Epithelial cell of proximal tubule (primary cell): ENCODE measurements around the gene NACC1. TPM values are rescaled to one million over a fixed set of nuclear protein-coding genes. Genes with fewer than 3 reads are reported as not detected.
"Not testable (repeated sequence)": the region's sequence is repeated elsewhere in the genome, so short reads cannot be mapped to it uniquely, and the experiment has no call there.

ENCODE experiments used
- DNase-seq: peaks from one replicate; pipeline ENCODE4 v3.0.0-alpha.2; 2011; ENCODE audit warnings: low read depth
- H3K4me3 ChIP-seq: 2 replicates; pipeline ENCODE4 v1.5.1; 2011; ENCODE audit warnings: low read depth, mild to moderate bottlenecking, low read length
- total RNA-seq: library from RNA; depleted of rRNA; stranded (reverse); fragments of >200 nt; gene quantifications from 2 replicates; pipeline ENCODE4 v1.2.3, GENCODE V29; 2015
- TF ChIP-seq, protein P1 (sequence below): conservative IDR thresholded peaks from 2 replicates; pipeline ENCODE4 v1.5.1; 2012; ENCODE audit warnings: low read depth, mild to moderate bottlenecking, low read length

The NACC1 gene
- total RNA-seq, 1 donor from 2014 or later = 72.2 TPM

DNA sequence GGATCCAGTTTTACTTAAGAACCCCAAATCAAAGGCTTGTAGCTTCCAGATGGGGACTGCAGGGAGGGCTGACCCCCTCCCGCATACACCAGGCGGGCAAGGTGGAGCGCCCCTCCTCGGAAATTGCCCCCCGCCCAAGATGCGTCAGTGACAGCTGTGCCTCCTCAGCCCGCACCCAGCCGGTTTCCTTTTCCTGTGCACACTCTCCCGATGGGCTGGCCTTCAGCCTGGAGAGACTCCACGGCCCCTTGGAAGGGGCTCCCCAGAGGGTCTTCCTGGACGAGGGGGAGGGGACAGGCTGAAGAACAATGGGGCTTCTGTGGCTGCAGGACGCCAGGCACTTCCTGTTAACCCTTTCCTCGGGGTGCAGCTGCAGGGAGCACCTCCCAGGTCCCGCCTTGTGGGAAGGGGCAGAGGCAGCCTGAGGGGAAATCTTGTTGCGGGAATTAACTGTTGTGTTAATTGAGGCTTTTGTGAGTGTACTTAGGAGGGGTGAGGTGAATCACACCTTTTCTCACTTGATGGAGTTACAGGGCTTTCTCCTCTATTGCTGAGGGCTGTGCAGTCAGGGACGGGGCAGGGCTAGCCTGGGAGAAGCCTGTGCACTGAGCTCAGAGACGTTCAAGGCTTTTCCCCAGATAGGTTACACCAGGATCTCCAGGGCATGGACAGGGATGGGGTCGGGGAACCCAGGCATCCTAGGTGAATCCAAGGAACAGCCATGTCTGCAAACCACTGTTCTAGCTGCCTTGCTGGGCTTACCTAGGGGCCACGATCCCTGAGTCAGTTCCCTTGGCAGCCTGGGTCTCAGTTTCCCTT, 46.5 kb downstream of the NACC1 start:
- TF ChIP-seq, protein P1, sequence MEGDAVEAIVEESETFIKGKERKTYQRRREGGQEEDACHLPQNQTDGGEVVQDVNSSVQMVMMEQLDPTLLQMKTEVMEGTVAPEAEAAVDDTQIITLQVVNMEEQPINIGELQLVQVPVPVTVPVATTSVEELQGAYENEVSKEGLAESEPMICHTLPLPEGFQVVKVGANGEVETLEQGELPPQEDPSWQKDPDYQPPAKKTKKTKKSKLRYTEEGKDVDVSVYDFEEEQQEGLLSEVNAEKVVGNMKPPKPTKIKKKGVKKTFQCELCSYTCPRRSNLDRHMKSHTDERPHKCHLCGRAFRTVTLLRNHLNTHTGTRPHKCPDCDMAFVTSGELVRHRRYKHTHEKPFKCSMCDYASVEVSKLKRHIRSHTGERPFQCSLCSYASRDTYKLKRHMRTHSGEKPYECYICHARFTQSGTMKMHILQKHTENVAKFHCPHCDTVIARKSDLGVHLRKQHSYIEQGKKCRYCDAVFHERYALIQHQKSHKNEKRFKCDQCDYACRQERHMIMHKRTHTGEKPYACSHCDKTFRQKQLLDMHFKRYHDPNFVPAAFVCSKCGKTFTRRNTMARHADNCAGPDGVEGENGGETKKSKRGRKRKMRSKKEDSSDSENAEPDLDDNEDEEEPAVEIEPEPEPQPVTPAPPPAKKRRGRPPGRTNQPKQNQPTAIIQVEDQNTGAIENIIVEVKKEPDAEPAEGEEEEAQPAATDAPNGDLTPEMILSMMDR = no peak
- no peak for DNase-seq
- peak overlapping the region; percentile 22 for H3K4me3 ChIP-seq

DNA sequence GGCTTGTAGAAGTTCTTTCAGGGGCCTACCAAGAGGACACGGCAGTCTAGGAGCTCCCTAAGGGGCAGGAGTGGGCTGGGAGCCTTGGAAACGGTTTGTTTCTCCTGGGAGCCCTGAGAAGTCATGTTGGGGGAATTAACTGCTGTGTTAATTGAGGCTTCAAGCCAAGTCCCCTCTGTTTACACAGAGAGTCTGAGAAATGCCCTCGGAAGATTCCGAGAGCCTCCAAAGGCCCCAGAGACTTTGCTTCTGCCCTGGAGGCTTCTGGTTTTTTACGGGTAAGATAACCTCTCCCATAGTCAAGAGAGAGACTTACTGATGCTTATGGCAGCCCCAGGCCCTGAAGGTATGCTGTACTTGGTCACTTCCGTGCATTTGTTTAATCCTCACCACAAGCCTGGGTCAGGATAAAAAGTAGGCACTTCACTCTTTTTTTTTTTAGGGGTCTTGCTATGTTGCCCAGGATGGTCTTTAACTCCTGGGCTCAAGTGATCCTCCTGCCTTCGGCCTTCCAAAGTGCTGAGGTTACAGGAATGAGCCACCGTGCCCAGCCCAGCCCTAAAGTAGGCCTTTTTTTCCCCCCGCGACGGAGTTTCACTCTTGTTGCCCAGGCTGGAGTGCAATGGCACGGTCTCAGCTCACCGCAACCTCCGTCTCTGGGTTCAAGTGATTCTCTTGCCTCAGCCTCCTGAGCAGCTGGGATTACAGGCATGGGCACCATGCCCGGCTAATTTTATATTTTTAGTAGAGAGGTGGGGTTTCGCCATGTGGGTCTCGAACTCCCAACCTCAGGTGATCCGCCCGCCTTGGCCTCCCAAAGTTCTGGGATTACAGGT, 47.3 kb downstream of the NACC1 start:
- H3K4me3 ChIP-seq = no peak overlapping the region
- no peak for DNase-seq
- TF ChIP-seq, protein P1 = no peak

DNA sequence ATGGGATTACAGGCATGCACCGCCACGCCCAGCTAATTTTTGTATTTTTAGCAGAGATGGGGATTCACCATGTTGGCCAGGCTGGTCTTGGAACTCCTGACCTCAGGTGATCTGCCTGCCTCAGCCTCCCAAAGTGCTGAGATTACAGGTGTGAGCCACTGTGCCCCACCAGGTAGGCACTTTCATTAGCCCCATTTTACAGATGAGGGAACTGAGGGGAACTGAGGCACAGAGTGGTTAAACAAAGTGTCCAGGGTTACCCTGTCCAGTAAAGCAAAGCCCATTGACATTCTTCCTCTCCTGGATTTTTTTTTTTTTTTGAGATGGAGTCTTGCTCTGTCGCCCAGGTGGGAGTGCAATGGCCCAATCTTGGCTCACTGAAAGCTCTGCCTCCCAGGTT, 48.1 kb downstream of the NACC1 start:
- H3K4me3 ChIP-seq, DNase-seq: not testable (repeated sequence)

DNA sequence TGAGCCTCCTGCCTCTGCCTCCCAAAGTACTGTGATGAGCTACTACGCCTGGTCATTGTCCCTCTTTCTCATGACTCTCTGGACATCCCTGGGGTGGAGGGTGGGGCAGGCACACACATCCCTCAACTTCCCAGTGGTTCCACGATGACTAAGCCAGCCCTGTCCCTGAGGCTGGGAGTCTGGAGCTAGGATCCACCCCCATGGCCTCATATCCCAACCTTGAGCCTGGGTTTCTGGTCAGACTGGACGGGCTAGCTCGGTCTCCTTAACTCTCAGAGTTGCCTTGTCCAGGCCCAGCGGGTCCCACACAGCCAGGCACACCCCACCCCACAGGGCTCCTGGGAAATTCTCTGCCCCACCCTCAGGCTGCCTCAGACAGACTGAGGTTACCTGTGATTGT, 51.7 kb downstream of the NACC1 start:
- TF ChIP-seq, protein P1 = no peak
- DNase-seq = no peak
- H3K4me3 ChIP-seq = no peak overlapping the region

DNA sequence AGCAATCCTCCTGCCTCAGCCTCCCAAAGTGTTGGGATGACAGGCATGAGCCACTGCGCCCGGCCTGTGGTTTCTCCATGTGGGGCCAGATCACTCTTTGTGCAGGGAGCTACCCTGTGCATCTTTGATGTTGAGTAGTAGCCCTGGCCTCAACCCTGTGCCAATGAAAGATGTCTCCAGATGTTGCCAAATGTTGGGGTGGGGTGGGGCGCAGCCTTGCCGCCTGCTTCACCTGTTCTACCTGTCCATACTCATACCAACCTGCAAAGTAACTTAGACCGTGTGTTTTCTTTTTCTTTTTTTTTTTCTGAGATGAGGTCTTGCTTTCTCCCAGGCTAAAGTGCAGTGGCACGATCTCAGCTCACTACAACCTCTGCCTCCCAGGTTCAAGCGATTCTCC, 53.1 kb downstream of the NACC1 start:
- no peak for DNase-seq
- TF ChIP-seq, protein P1 = no peak
- H3K4me3 ChIP-seq = no peak overlapping the region

DNA sequence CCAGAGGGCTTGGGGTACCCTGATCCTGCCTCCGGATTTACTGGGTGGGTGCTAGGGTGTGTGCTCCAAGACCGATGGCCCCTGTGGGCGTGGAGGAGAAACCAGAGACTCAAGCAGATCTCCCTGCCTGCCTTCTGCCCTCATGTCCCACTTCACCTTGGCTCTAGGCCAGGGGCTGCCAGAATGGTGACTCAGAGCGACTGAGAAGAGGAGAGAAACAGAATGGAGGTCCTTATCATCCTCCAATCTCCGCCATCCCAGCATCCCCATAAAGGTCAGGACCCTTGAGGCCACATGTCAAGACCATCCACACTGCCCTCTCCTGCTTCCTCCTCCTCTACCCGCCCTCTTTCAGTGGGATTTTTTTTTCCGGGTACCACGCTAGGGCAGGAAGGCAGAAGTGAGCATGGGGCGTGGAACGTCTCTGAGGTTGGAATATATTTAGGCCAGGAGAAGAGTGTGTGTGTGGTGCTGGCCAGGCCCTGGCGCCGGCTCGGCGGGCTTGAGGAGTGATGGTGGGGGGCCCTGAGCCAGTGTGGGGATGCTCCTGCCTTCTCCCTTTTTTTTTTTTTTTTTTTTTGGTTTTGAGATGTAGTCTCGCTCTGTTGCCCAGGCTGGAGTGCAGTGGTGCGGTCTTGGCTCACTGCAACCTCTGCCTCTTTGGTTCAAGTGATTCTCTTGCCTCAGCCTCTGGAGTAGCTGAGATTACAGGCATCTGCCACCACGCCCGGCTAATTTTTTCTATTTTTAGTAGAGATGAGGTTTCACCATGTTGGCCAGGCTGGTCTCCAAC, 54.5 kb downstream of the NACC1 start:
- TF ChIP-seq, protein P1 = no peak
- DNase-seq = no peak
- H3K4me3 ChIP-seq = no peak overlapping the region
